H9 (cell line): ENCODE data around the gene ZNF329. TPM values are rescaled to one million over a fixed set of nuclear protein-coding genes. Genes with fewer than 3 reads are reported as not detected.

Experiments used
- DNase-seq: peaks from one replicate; pipeline ENCODE4 v3.0.0-alpha.2; 2017
- H2AFZ ChIP-seq: one replicate; pipeline ENCODE4 v1.6.1; 2013; ENCODE audit warnings: mild to moderate bottlenecking, low read length, control low read depth, moderate library complexity
- H2AK5ac ChIP-seq: 2 replicates; pipeline ENCODE4 v1.6.1; 2013; ENCODE audit warnings: low read length, control low read depth, mixed read lengths; ENCODE audit not compliant: insufficient read length
- H2BK120ac ChIP-seq: one replicate; pipeline ENCODE4 v1.6.1; 2013; ENCODE audit warnings: low read depth, mild to moderate bottlenecking, low read length, control low read depth, inconsistent platforms; ENCODE audit not compliant: poor library complexity, severe bottlenecking
- H2BK12ac ChIP-seq: 2 replicates; pipeline ENCODE4 v1.6.1; 2013; ENCODE audit warnings: low read length, control low read depth, mixed read lengths, low read depth; ENCODE audit not compliant: insufficient read length
- H2BK15ac ChIP-seq: 2 replicates; pipeline ENCODE4 v1.6.1; 2013; ENCODE audit warnings: low read depth, low read length, control low read depth
- H2BK20ac ChIP-seq: one replicate; pipeline ENCODE4 v1.6.1; 2013; ENCODE audit warnings: low read depth, mild to moderate bottlenecking, low read length, control low read depth, inconsistent platforms; ENCODE audit not compliant: poor library complexity, severe bottlenecking
- H2BK5ac ChIP-seq: 2 replicates; pipeline ENCODE4 v1.6.1; 2013; ENCODE audit warnings: low read length, control low read depth, mixed read lengths; ENCODE audit not compliant: insufficient read length
- H3K14ac ChIP-seq: 2 replicates; pipeline ENCODE4 v1.6.1; 2013; ENCODE audit warnings: low read length, control low read depth; ENCODE audit not compliant: insufficient read depth
- H3K18ac ChIP-seq: 2 replicates; pipeline ENCODE4 v1.6.1; 2013; ENCODE audit warnings: low read depth, mild to moderate bottlenecking, mixed read lengths, low read length, control low read depth; ENCODE audit not compliant: insufficient read length
- H3K23ac ChIP-seq: 2 replicates; pipeline ENCODE4 v1.6.1; 2013; ENCODE audit warnings: low read length, control low read depth, mixed read lengths, low read depth; ENCODE audit not compliant: insufficient read length
- H3K23me2 ChIP-seq: 2 replicates; pipeline ENCODE4 v1.6.1; 2013; ENCODE audit warnings: low read depth, mild to moderate bottlenecking, mixed read lengths, low read length, control low read depth; ENCODE audit not compliant: insufficient read length, poor library complexity, severe bottlenecking
- H3K27ac ChIP-seq: 2 replicates; pipeline ENCODE4 v1.5.1; 2013; ENCODE audit warnings: low read length, control low read depth, mixed read lengths, low read depth; ENCODE audit not compliant: insufficient read length
- H3K27me3 ChIP-seq: 2 replicates; pipeline ENCODE4 v1.6.1; 2013; ENCODE audit warnings: low read length, control low read depth, inconsistent platforms; ENCODE audit not compliant: insufficient read depth
- H3K4ac ChIP-seq: 2 replicates; pipeline ENCODE4 v1.6.1; 2013; ENCODE audit warnings: low read depth, mild to moderate bottlenecking, control low read depth, inconsistent platforms, low read length, moderate library complexity
- H3K4me1 ChIP-seq: 2 replicates; pipeline ENCODE4 v1.6.1; 2013; ENCODE audit warnings: low read length, control low read depth, inconsistent platforms; ENCODE audit not compliant: insufficient read depth
- H3K4me2 ChIP-seq: 2 replicates; pipeline ENCODE4 v1.6.1; 2013; ENCODE audit warnings: low read length, control low read depth, mixed read lengths; ENCODE audit not compliant: insufficient read length, insufficient read depth
- H3K56ac ChIP-seq: 2 replicates; pipeline ENCODE4 v1.6.1; 2013; ENCODE audit warnings: low read depth, mild to moderate bottlenecking, mixed read lengths, low read length, control low read depth; ENCODE audit not compliant: insufficient read length
- H3K79me1 ChIP-seq: 2 replicates; pipeline ENCODE4 v1.6.1; 2013; ENCODE audit warnings: low read depth, mild to moderate bottlenecking, moderate library complexity, low read length, control low read depth, inconsistent platforms; ENCODE audit not compliant: insufficient read depth, poor library complexity, severe bottlenecking
- H3K79me2 ChIP-seq: 2 replicates; pipeline ENCODE4 v1.6.1; 2013; ENCODE audit warnings: low read length, control low read depth, inconsistent platforms; ENCODE audit not compliant: insufficient read depth
- H3K9ac ChIP-seq: 2 replicates; pipeline ENCODE4 v1.6.1; 2013; ENCODE audit warnings: low read length, control low read depth, mixed read lengths; ENCODE audit not compliant: insufficient read length; ENCODE audit errors: extremely low read depth
- H3K9me3 ChIP-seq: one replicate; pipeline ENCODE4 v1.6.1; 2013; ENCODE audit warnings: low read depth, low read length, inconsistent platforms; ENCODE audit not compliant: control insufficient read depth
- H3T11ph ChIP-seq: one replicate; pipeline ENCODE4 v1.6.1; 2013; ENCODE audit warnings: mild to moderate bottlenecking, low read length, control low read depth, inconsistent platforms
- H4K20me1 ChIP-seq: one replicate; pipeline ENCODE4 v1.6.1; 2013; ENCODE audit not compliant: control insufficient read depth, insufficient read length, insufficient read depth
- H4K5ac ChIP-seq: 2 replicates; pipeline ENCODE4 v1.6.1; 2013; ENCODE audit warnings: low read depth, mild to moderate bottlenecking, mixed read lengths, low read length, control low read depth; ENCODE audit not compliant: insufficient read length
- H4K8ac ChIP-seq: replicated peaks from 2 replicates; pipeline ENCODE4 v1.6.1; 2013; ENCODE audit warnings: low read length, control low read depth, mixed read lengths, low read depth; ENCODE audit not compliant: insufficient read length
- H4K91ac ChIP-seq: 2 replicates; pipeline ENCODE4 v1.6.1; 2013; ENCODE audit warnings: low read depth, mild to moderate bottlenecking, moderate library complexity, mixed read lengths, low read length, control low read depth; ENCODE audit not compliant: insufficient read length
- H3K27ac Mint-ChIP-seq, 3 experiments: 2 replicates in 2 of 3; 3 replicates in 1 of 3; pipeline ENCODE4 v1.8.0; 2020 to 2021; ENCODE audit warnings: mixed read lengths in 3 of 3, mild to moderate bottlenecking in 1 of 3, moderate library complexity in 1 of 3
- H3K27me3 Mint-ChIP-seq: 2 replicates; pipeline ENCODE4 v1.8.0; 2021; ENCODE audit warnings: low read depth, mild to moderate bottlenecking, moderate library complexity, mixed read lengths
- H3K36me3 Mint-ChIP-seq, 3 experiments: 2 replicates in 2 of 3; 3 replicates in 1 of 3; pipeline ENCODE4 v1.8.0; 2020 to 2021; ENCODE audit warnings: low read depth in 3 of 3, mixed read lengths in 3 of 3; ENCODE audit not compliant: insufficient read depth in 1 of 3
- H3K4me1 Mint-ChIP-seq, 2 experiments: 2 replicates each; pipeline ENCODE4 v1.8.0; 2020; ENCODE audit warnings: mixed read lengths in 2 of 2
- H3K4me3 Mint-ChIP-seq, 2 experiments: 2 replicates in 1 of 2; 3 replicates in 1 of 2; pipeline ENCODE4 v1.8.0; 2020 to 2021; ENCODE audit warnings: mild to moderate bottlenecking in 2 of 2, mixed read lengths in 2 of 2, moderate library complexity in 1 of 2
- H3K9me3 Mint-ChIP-seq, 2 experiments: 2 replicates in 1 of 2; 3 replicates in 1 of 2; pipeline ENCODE4 v1.8.0; 2020; ENCODE audit warnings: mild to moderate bottlenecking in 2 of 2, mixed read lengths in 2 of 2, moderate library complexity in 1 of 2
- WGBS: extraction: QIAGEN DNeasy Blood & Tissue Kit; methylation state at CpG from one replicate; pipeline ENCODE4 v1.1.7; 2013; ENCODE audit warnings: missing lambda C conversion rate, low lambda C conversion rate, mixed read lengths; ENCODE audit not compliant: insufficient read length; ENCODE audit errors: extremely low coverage; 5-methylcytosine and 5-hydroxymethylcytosine counted together
- total RNA-seq: library from RNA; stranded (reverse); gene quantifications from 2 replicates; pipeline ENCODE4 v1.2.1, GENCODE V29; 2021
- TF ChIP-seq, protein P1 (sequence below): fragments of 200-600 bp; sonication (generic); conservative IDR thresholded peaks from 3 replicates; pipeline ENCODE4 v1.8.0; 2021; ENCODE audit warnings: antibody characterized with exemption, mild to moderate bottlenecking

Gene ZNF329
- total RNA-seq, 1 experiment from 2014 or later: 12.1 TPM

DNA sequence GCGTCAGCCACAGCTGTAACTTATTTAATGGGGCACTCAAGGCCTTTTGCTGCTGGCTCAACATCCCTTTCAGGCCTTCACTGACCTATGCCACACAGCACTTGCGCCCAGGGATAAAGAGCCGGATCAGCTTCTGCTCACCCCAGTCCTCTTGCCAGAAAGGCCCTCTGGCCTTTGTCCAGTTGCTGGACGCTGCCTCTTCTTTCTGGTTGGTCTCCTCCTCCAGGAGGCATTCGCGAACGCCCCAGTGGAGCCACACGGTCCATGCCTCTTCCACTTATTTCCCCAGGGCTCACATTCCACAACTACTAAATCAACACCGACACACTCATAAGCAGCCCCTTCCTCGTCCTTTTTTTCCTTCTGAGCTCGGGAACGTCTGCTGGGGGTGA, 3.7 kb upstream of the ZNF329 start:
- peak overlapping the region; percentile 49 for H3K14ac ChIP-seq
- H3K9ac ChIP-seq: peak overlapping the region; percentile 51
- no peaks in the 10 kb centered on the region for H4K20me1 ChIP-seq
- Mint-ChIP-seq H3K4me1 (peaks cover 7 to 16% of the 10 kb centered on the region in 2 experiments), H3K27ac (peak overlapping the region; percentile 60 to 88 (median 67); a peak in 5 of 7 replicates), H3K9me3 (peaks cover 25 to 36% of the 10 kb centered on the region in 2 experiments), H3K27me3 (peaks cover 12% of the 10 kb centered on the region), H3K4me3 (peak overlapping the region; percentile 84 to 92), H3K36me3 (peaks cover 0 to 10% (median 8%) of the 10 kb centered on the region in 3 experiments)
- no peaks in the 10 kb centered on the region for H3K79me1 ChIP-seq
- no peak overlapping the region for H2AFZ ChIP-seq
- no peak overlapping the region for H3K4ac ChIP-seq
- H3K23me2 ChIP-seq: peaks cover 2% of the 10 kb centered on the region
- H4K8ac ChIP-seq: no peak overlapping the region
- no peaks in the 10 kb centered on the region for H3K4me1 ChIP-seq
- H2BK20ac ChIP-seq: no peak overlapping the region
- peak overlapping the region; percentile 52 for H3K4me2 ChIP-seq
- H3K27me3 ChIP-seq: no peaks in the 10 kb centered on the region
- H2BK15ac ChIP-seq: no peak overlapping the region
- no peak overlapping the region for H4K91ac ChIP-seq
- no peak overlapping the region for H2BK5ac ChIP-seq
- H3K27ac ChIP-seq: no peak overlapping the region
- WGBS: no CpG with 5 or more reads among the region's 12 CpGs
- peak; percentile 49 for DNase-seq
- H4K5ac ChIP-seq: no peak overlapping the region
- no peak overlapping the region for H2BK120ac ChIP-seq
- no peak overlapping the region for H3K23ac ChIP-seq
- no peak overlapping the region for H2AK5ac ChIP-seq
- no peak overlapping the region for H3T11ph ChIP-seq
- no peaks in the 10 kb centered on the region for H3K9me3 ChIP-seq
- TF ChIP-seq, protein P1, sequence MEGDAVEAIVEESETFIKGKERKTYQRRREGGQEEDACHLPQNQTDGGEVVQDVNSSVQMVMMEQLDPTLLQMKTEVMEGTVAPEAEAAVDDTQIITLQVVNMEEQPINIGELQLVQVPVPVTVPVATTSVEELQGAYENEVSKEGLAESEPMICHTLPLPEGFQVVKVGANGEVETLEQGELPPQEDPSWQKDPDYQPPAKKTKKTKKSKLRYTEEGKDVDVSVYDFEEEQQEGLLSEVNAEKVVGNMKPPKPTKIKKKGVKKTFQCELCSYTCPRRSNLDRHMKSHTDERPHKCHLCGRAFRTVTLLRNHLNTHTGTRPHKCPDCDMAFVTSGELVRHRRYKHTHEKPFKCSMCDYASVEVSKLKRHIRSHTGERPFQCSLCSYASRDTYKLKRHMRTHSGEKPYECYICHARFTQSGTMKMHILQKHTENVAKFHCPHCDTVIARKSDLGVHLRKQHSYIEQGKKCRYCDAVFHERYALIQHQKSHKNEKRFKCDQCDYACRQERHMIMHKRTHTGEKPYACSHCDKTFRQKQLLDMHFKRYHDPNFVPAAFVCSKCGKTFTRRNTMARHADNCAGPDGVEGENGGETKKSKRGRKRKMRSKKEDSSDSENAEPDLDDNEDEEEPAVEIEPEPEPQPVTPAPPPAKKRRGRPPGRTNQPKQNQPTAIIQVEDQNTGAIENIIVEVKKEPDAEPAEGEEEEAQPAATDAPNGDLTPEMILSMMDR: no peak
- H3K79me2 ChIP-seq: no peaks in the 10 kb centered on the region
- no peak overlapping the region for H2BK12ac ChIP-seq
- no peak overlapping the region for H3K56ac ChIP-seq
- H3K18ac ChIP-seq: no peak overlapping the region
